OCI-LY7 (cell line): ENCODE results near the gene RTKN2. TPM values are rescaled to one million over a fixed set of nuclear protein-coding genes. Genes with fewer than 3 reads are reported as not detected.

ENCODE experiments used
- BruUV-seq: library from RNA; stranded (reverse); fragments of 400-500 nt; replicated peaks from 2 replicates; lab custom pipeline; 2021; lab: Mats Ljungman, UMichigan
- CTCF ChIA-PET: fragments of 300-600 bp; sonication (Branson Sonifier 250); formaldehyde crosslinking; loops from one replicate; lab custom pipeline; 2022; ENCODE audit warnings: antibody characterized with exemption; ENCODE audit not compliant: unreplicated experiment; lab: Charles Lee
- POLR2A ChIA-PET: fragments of 300-600 bp; sonication (Branson Sonifier 250); formaldehyde crosslinking; loops from one replicate; lab custom pipeline; 2022; ENCODE audit warnings: antibody characterized with exemption; lab: Charles Lee
- DNase-seq: peaks from one replicate; pipeline ENCODE4 v3.0.0-alpha.2; 2015; ENCODE audit warnings: low spot score
- H2AFZ ChIP-seq: fragments of 200-600 bp; sonication (generic), shearing (Covaris generic); 2 replicates; pipeline ENCODE4 v1.6.1; 2014; ENCODE audit warnings: mild to moderate bottlenecking, antibody characterized with exemption, low read length, moderate library complexity
- H3K27ac ChIP-seq: fragments of 200-600 bp; sonication (generic); 2 replicates; pipeline ENCODE4 v1.5.1; 2014; ENCODE audit warnings: mixed run types, low read depth, mild to moderate bottlenecking, moderate library complexity, low read length, inconsistent platforms; ENCODE audit not compliant: poor library complexity, severe bottlenecking
- H3K36me3 ChIP-seq: fragments of 200-600 bp; sonication (generic); 2 replicates; pipeline ENCODE4 v1.6.1; 2014; ENCODE audit warnings: mild to moderate bottlenecking, antibody characterized with exemption, low read length, moderate library complexity, mixed read lengths; ENCODE audit not compliant: insufficient read depth
- H3K4me1 ChIP-seq: fragments of 200-600 bp; sonication (generic); 2 replicates; pipeline ENCODE4 v1.5.1; 2014; ENCODE audit warnings: mild to moderate bottlenecking, low read length; ENCODE audit not compliant: insufficient read depth, poor library complexity, severe bottlenecking
- H3K4me2 ChIP-seq: fragments of 200-600 bp; sonication (generic); 2 replicates; pipeline ENCODE4 v1.6.1; 2014; ENCODE audit warnings: mild to moderate bottlenecking, low read length
- H3K4me3 ChIP-seq: fragments of 200-600 bp; sonication (generic); 2 replicates; pipeline ENCODE4 v1.5.1; 2014; ENCODE audit warnings: mild to moderate bottlenecking, low read depth, low read length; ENCODE audit not compliant: poor library complexity, severe bottlenecking
- H3K79me2 ChIP-seq: fragments of 200-600 bp; sonication (generic); 2 replicates; pipeline ENCODE4 v1.6.1; 2016; ENCODE audit warnings: low read depth, mild to moderate bottlenecking, low read length, moderate library complexity, mixed read lengths; ENCODE audit not compliant: insufficient read depth
- H3K9me2 ChIP-seq: fragments of 200-600 bp; sonication (generic); 2 replicates; pipeline ENCODE4 v1.6.1; 2016; ENCODE audit warnings: mild to moderate bottlenecking, low read length, mixed read lengths; ENCODE audit not compliant: insufficient read depth
- H3K9me3 ChIP-seq: fragments of 200-600 bp; sonication (generic); 2 replicates; pipeline ENCODE4 v1.6.1; 2014; ENCODE audit warnings: mild to moderate bottlenecking, mixed run types, low read length, mixed read lengths
- H4K20me1 ChIP-seq: fragments of 200-600 bp; sonication (generic); 2 replicates; pipeline ENCODE4 v1.6.1; 2014; ENCODE audit warnings: mild to moderate bottlenecking, antibody characterized with exemption, low read length, moderate library complexity, mixed read lengths; ENCODE audit not compliant: insufficient read depth
- CTCF ChIP-seq: fragments of 200-600 bp; sonication (generic); conservative IDR thresholded peaks from 2 replicates; pipeline ENCODE4 v1.5.1; 2014; ENCODE audit warnings: mild to moderate bottlenecking, antibody characterized with exemption, low read length, moderate library complexity, mixed read lengths
- EZH2phosphoT487 ChIP-seq: fragments of 200-600 bp; sonication (generic); IDR thresholded peaks from 2 replicates; pipeline ENCODE4 v1.6.1; 2018; ENCODE audit warnings: low read depth, borderline replicate concordance, mild to moderate bottlenecking, mixed run types, antibody characterized with exemption, low read length, moderate library complexity, mixed read lengths
- intact Hi-C: fragments of 100-400 bp; cut with micrococcal nuclease; formaldehyde crosslinking; loops from one replicate; pipeline ENCODE4 v1.10.0; 2022; ENCODE audit not compliant: unreplicated experiment
- total RNA-seq, 2 experiments: library from RNA; depleted of rRNA in 1 of 2; stranded (reverse); fragments of >200 nt in 1 of 2; shearing (Covaris generic) in 1 of 2; gene quantifications; 2 replicates each; pipeline ENCODE4 v1.2.3, GENCODE V29; 2014 to 2022

Gene RTKN2
- total RNA-seq, 2 experiments from 2014 or later, result 12.3 to 20.4 TPM

GRCh38 chr10:62230344-62231121 lies 38.1 kb downstream of the RTKN2 start:
- Histone ChIP-seq H3K79me2 (no peaks in the 10 kb centered on the region), H3K4me2 (no peak overlapping the region), H3K9me3 (no peaks in the 10 kb centered on the region), H3K4me1 (no peaks in the 10 kb centered on the region), H2AFZ (no peak overlapping the region), H4K20me1 (no peaks in the 10 kb centered on the region), H3K36me3 (peaks cover 23% of the 10 kb centered on the region), H3K27ac (no peak overlapping the region), H3K9me2 (no peaks in the 10 kb centered on the region), H3K4me3 (no peak overlapping the region)
- ChIA-PET POLR2A (interaction anchor here (0.6 to 1.3 kb wide), 7 partner anchors 9 to 325 kb away, joined by 3 to 9 read pairs (median 3); no protein-coding TSS in a partner anchor), CTCF (no interaction called here)
- intact Hi-C loops, result no loop called here
- no TSS peak for BruUV-seq
- DNase-seq, result no peak
- TF ChIP-seq CTCF (no peak), EZH2phosphoT487 (no peak)

- BruUV-seq, result no TSS peak
- no peak overlapping the region for H3K4me2 ChIP-seq
- DNase-seq, result no peak
- no peak overlapping the region for H3K27ac ChIP-seq
- H3K9me2 ChIP-seq, result no peaks in the 10 kb centered on the region
- no peaks in the 10 kb centered on the region for H3K9me3 ChIP-seq
- H2AFZ ChIP-seq, result no peak overlapping the region
- ChIA-PET CTCF (no interaction called here), POLR2A (interaction anchor here (0.5 to 0.8 kb wide), 5 partner anchors 24 to 280 kb away, joined by 3 read pairs; no protein-coding TSS in a partner anchor)
- TF ChIP-seq EZH2phosphoT487, result no peak
- TF ChIP-seq CTCF, result no peak
- H3K36me3 ChIP-seq, result peaks cover 22% of the 10 kb centered on the region
- no peaks in the 10 kb centered on the region for H3K79me2 ChIP-seq
- H3K4me3 ChIP-seq, result no peak overlapping the region
- H4K20me1 ChIP-seq, result no peaks in the 10 kb centered on the region
- intact Hi-C loops, result no loop called here
- H3K4me1 ChIP-seq, result no peaks in the 10 kb centered on the region
Observed at GRCh38 chr10:62225362-62225761, 43.3 kb downstream of the RTKN2 start.

GRCh38 chr10:62224606-62225005 lies 44.0 kb downstream of the RTKN2 start:
- Histone ChIP-seq H3K4me3 (no peak overlapping the region), H3K9me2 (no peaks in the 10 kb centered on the region), H3K4me2 (no peak overlapping the region), H4K20me1 (no peaks in the 10 kb centered on the region), H3K9me3 (no peaks in the 10 kb centered on the region), H3K4me1 (no peaks in the 10 kb centered on the region), H2AFZ (no peak overlapping the region), H3K79me2 (no peaks in the 10 kb centered on the region), H3K36me3 (peaks cover 20% of the 10 kb centered on the region), H3K27ac (no peak overlapping the region)
- TF ChIP-seq CTCF, result no peak
- no peak for TF ChIP-seq EZH2phosphoT487
- BruUV-seq, result no TSS peak
- ChIA-PET POLR2A (interaction anchor here (0.6 to 0.8 kb wide), 2 partner anchors 23 to 198 kb away, joined by 3 read pairs; no protein-coding TSS in a partner anchor), CTCF (no interaction called here)
- intact Hi-C loops, result no loop called here
- no peak for DNase-seq
